Measurements from ENCODE around the gene SCML1.

SCML1 gene

GRCh38 chrX:17736856-17737709, at the start of gene SCML1:
Gene SCML1, plus strand, starts transcription at chrX:17737493. Its CDS starts 6,694 bp downstream, at chrX:17744187.
- peak; percentile 100 for DNase-seq

GRCh38 chrX:17687648-17688047, 49.6 kb upstream of the SCML1 start:
- no peak for DNase-seq

- peak; percentile 47 for DNase-seq
These were observed 47.3 kb upstream of the SCML1 start for GRCh38 chrX:17689971-17690409.

GRCh38 chrX:17692709-17693346, 44.5 kb upstream of the SCML1 start:
- DNase-seq: peak; percentile 53

GRCh38 chrX:17697191-17697590, 40.1 kb upstream of the SCML1 start:
- no peak for DNase-seq

GRCh38 chrX:17700976-17701375, 36.3 kb upstream of the SCML1 start:
- DNase-seq: no peak

GRCh38 chrX:17703201-17703600, 34.1 kb upstream of the SCML1 start:
- DNase-seq: no peak

GRCh38 chrX:17705211-17705610, 32.1 kb upstream of the SCML1 start:
- DNase-seq: no peak

- DNase-seq: no peak
These were observed 30.6 kb upstream of the SCML1 start for GRCh38 chrX:17706676-17707075.

GRCh38 chrX:17707731-17708130, 29.6 kb upstream of the SCML1 start:
- no peak for DNase-seq

- no peak for DNase-seq
These were observed 26.4 kb upstream of the SCML1 start for GRCh38 chrX:17710871-17711301.

GRCh38 chrX:17713288-17713687, 24.0 kb upstream of the SCML1 start:
- DNase-seq: no peak

GRCh38 chrX:17718649-17719165, 18.6 kb upstream of the SCML1 start:
- no peak for DNase-seq

GRCh38 chrX:17719711-17720110, 17.6 kb upstream of the SCML1 start:
- no peak for DNase-seq

GRCh38 chrX:17721715-17722114, 15.6 kb upstream of the SCML1 start:
- DNase-seq: no peak

- no peak for DNase-seq
These were observed 12.1 kb upstream of the SCML1 start for GRCh38 chrX:17725181-17725580.

GRCh38 chrX:17732138-17732783, 5.0 kb upstream of the SCML1 start:
- no peak for DNase-seq

- no peak for DNase-seq
These were observed 1.9 kb upstream of the SCML1 start for GRCh38 chrX:17735406-17735805.

- DNase-seq: no peak
These were observed 826 bp upstream of the SCML1 start for GRCh38 chrX:17736478-17736855.

- no peak for DNase-seq
These were observed 355 bp downstream of the SCML1 start for GRCh38 chrX:17737710-17737985.

- DNase-seq: peak; percentile 44
These were observed 857 bp downstream of the SCML1 start for GRCh38 chrX:17737986-17738713.

GRCh38 chrX:17738737-17739535, 1.6 kb downstream of the SCML1 start:
- no peak for DNase-seq

Measured in NCI-H2107 (cell line).